Suppressor macrophage treated with lipopolysaccharide for 1 hour (primary cell): ENCODE measurements around the gene COL6A2.

Experiments
- DNase-seq, 3 donors: peaks; one replicate each; pipeline ENCODE4 v3.0.0-alpha.2; 2020 to 2022

The COL6A2 gene

GRCh38 chr21:46116776-46117585, 19.1 kb downstream of the COL6A2 start:
- no peak for DNase-seq

GRCh38 chr21:46117586-46118315, 19.8 kb downstream of the COL6A2 start:
- no peak for DNase-seq

GRCh38 chr21:46118316-46119143, 20.6 kb downstream of the COL6A2 start:
- DNase-seq, result no peak

GRCh38 chr21:46119144-46119636, 21.3 kb downstream of the COL6A2 start:
- DNase-seq, result no peak

- no peak for DNase-seq
These were observed 21.8 kb downstream of the COL6A2 start for GRCh38 chr21:46119637-46120271.

GRCh38 chr21:46120301-46121285, 22.7 kb downstream of the COL6A2 start:
- DNase-seq, result no peak

- no peak for DNase-seq
These were observed 23.6 kb downstream of the COL6A2 start for GRCh38 chr21:46121286-46122221.

- DNase-seq, result no peak
These were observed 24.3 kb downstream of the COL6A2 start for GRCh38 chr21:46122237-46122671.

- no peak for DNase-seq
These were observed 25.1 kb downstream of the COL6A2 start for GRCh38 chr21:46122758-46123683.

- no peak for DNase-seq
These were observed 26.4 kb downstream of the COL6A2 start for GRCh38 chr21:46124083-46124925.

GRCh38 chr21:46124926-46125845, 27.3 kb downstream of the COL6A2 start:
- no peak for DNase-seq

GRCh38 chr21:46125846-46126301, 28.0 kb downstream of the COL6A2 start:
- DNase-seq, result no peak

GRCh38 chr21:46126309-46127238, 28.7 kb downstream of the COL6A2 start:
- DNase-seq, result no peak

GRCh38 chr21:46127239-46128105, 29.6 kb downstream of the COL6A2 start:
- no peak for DNase-seq
